ENCODE results near the gene MTR. TPM values are rescaled to one million over a fixed set of nuclear protein-coding genes. Genes with fewer than 3 reads are reported as not detected.

Gene MTR
- 20.0 and 25.9 TPM in 2 replicates for total RNA-seq (2014; rRNA removed; shearing (Covaris generic))
- 15.9 and 17.2 TPM in 2 replicates for polyA plus RNA-seq (2016; fragmentation: Nextera tagmentation; extraction: Ambion mirVana)

DNA sequence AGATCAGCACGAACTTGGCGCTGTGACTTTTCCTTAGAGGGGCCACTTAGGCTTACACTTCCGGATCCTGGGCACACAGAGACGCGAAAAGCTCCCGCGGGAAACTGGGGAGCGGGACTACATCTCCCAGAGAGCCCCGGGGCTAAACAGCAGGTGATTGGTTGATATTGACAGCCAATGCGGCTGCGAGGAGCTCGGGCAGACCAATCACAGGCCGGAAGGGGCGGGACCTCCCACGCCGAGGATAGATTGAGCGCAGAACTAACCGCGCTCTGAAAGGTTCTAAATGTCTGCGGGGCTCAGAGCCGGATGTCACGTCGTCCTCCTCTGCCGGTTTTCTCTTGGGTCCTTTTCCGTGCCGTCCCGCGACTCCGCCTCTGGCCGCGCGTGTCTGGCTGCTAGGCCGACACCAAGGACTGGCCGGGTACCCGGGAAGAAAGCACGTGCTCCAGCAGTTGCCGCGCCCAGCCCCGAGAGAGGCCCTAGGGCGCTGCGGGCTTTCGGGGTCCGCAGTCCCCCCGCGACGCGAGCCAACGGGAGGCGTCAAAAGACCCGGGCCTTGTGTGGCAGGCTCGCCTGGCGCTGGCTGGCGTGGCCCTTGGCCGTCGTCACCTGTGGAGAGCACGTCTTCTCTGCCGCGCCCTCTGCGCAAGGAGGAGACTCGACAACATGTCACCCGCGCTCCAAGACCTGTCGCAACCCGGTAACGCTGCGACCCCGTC is at the start of gene MTR:
MTR (plus strand) TSS at position 258 of the 722 bp plus-strand sequence; CDS start at position 670, 412 bp downstream.
- H3K9me3 ChIP-seq (ENCODE audit: low read depth) = no peaks in the 10 kb centered on the region
- no peaks in the 10 kb centered on the region for H3K9me2 ChIP-seq (ENCODE audit: insufficient read depth)
- H3K27ac ChIP-seq = peak within 1 kb of the TSS; percentile 84
- no peaks in the 10 kb centered on the region for H3F3A ChIP-seq (ENCODE audit: insufficient read depth)
- H3K36me3 ChIP-seq (ENCODE audit: low read depth) = no peaks in the 10 kb centered on the region
- WGBS, 2 experiments (ENCODE audit: low coverage in 1 of 2, low lambda C conversion rate in 2 of 2, missing lambda C conversion rate in 2 of 2) = 1 to 2% methylated on average over 60 to 63 of the region's 67 CpGs
- H3K4me1 ChIP-seq (ENCODE audit: insufficient read depth) = peaks cover 11% of the 10 kb centered on the region
- TF ChIP-seq EZH2phosphoT487 (IDR thresholded peaks at IDR 0.05; ENCODE audit: insufficient read depth, low read depth) (no peak), EZH2 (IDR thresholded peaks at IDR 0.05; ENCODE audit: insufficient read depth, poor library complexity, severe bottlenecking) (no peak)
- H4K20me1 ChIP-seq (ENCODE audit: insufficient read depth) = no peaks in the 10 kb centered on the region
- H3K4me2 ChIP-seq (ENCODE audit: unreplicated experiment) = peak within 1 kb of the TSS; percentile 96
- H3K9ac ChIP-seq = peak within 1 kb of the TSS; percentile 93
- H3K79me2 ChIP-seq (ENCODE audit: insufficient read depth) = peaks cover 48% of the 10 kb centered on the region
- in situ Hi-C loops (cut with MboI) = no loop called here
- peak; percentile 99 for DNase-seq
- no peaks in the 10 kb centered on the region for H3K27me3 ChIP-seq (replicated peaks; ENCODE audit: insufficient read depth)
- peak within 1 kb of the TSS; percentile 88 for H3K4me3 ChIP-seq
- H2AFZ ChIP-seq = peak within 1 kb of the TSS; percentile 93

DNA sequence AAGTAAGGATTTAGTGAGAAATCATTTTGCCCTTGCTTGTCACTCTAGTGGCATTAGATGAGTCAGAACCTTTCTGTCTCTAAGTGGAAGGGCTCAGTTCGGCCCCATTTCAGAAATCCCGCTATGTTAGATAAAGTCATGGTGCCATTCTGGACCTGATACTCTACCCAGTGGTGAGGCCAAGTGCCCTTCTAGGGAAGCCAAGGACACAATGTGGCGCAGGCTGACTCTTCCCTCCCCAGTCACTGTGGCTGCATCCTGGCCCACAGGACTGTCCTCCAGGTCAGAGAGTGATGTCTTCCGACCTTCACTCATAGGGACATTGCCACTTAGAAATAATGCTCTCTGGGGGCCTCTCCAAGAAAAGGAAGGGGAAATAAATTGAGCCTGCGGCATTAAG is 48.3 kb upstream of the MTR start:
- no peak for TF ChIP-seq EZH2phosphoT487 (IDR thresholded peaks at IDR 0.05; ENCODE audit: insufficient read depth, low read depth)
- TF ChIP-seq EZH2 (IDR thresholded peaks at IDR 0.05; ENCODE audit: insufficient read depth, poor library complexity, severe bottlenecking) = no peak
- Histone ChIP-seq H2AFZ (no peak overlapping the region), H3F3A (ENCODE audit: insufficient read depth) (no peaks in the 10 kb centered on the region), H3K27ac (no peak overlapping the region), H3K4me2 (ENCODE audit: unreplicated experiment) (no peak overlapping the region), H4K20me1 (ENCODE audit: insufficient read depth) (no peaks in the 10 kb centered on the region), H3K27me3 (replicated peaks; ENCODE audit: insufficient read depth) (no peaks in the 10 kb centered on the region), H3K4me1 (ENCODE audit: insufficient read depth) (no peaks in the 10 kb centered on the region), H3K9ac (no peak overlapping the region), H3K4me3 (no peak overlapping the region), H3K9me3 (ENCODE audit: low read depth) (no peaks in the 10 kb centered on the region), H3K36me3 (ENCODE audit: low read depth) (no peaks in the 10 kb centered on the region), H3K79me2 (ENCODE audit: insufficient read depth) (no peaks in the 10 kb centered on the region), H3K9me2 (ENCODE audit: insufficient read depth) (no peaks in the 10 kb centered on the region)
- in situ Hi-C loops (cut with MboI) = loop anchor here (25.0 kb wide), 1 partner anchor 816 kb away; no protein-coding TSS in a partner anchor
- no peak for DNase-seq
- WGBS, 2 experiments (ENCODE audit: low coverage in 1 of 2, low lambda C conversion rate in 2 of 2, missing lambda C conversion rate in 2 of 2) = 73 to 76% methylated on average over 5 of the region's 5 CpGs

DNA sequence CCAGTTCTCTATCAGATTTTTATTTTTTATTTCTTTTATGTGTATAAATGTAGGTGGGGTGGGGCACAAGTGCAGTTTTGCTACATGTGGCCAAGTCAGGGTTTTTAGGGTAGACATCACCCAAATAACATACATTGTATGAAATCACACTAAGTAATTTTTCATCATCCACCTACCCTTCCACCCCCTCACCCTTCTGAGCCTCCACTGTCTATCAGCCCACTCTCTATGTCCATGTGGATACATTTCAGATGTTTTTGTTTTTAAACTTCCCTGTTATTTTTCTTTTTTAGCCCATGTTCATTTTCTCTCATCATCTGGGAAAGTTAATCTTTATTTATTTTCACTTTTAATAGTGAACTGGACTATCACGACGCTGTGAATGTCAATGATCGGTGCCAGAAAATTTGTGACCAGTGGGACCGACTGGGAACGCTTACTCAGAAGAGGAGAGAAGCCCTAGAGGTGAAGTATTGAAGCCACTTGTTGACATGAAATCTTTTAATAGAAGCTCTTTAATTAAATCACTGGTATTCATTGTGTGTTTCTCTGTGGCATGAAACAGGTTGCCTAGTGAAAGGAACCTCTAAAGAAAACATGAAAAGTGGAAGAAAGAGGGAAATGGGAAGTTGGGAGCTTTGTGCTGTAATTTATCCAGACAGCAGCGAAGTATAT is 47.6 kb upstream of the MTR start:
- Histone ChIP-seq H3K27me3 (replicated peaks; ENCODE audit: insufficient read depth) (no peaks in the 10 kb centered on the region), H3K36me3 (ENCODE audit: low read depth) (no peaks in the 10 kb centered on the region), H3K9ac (no peak overlapping the region), H4K20me1 (ENCODE audit: insufficient read depth) (no peaks in the 10 kb centered on the region), H3F3A (ENCODE audit: insufficient read depth) (no peaks in the 10 kb centered on the region), H3K4me2 (ENCODE audit: unreplicated experiment) (no peak overlapping the region), H3K4me1 (ENCODE audit: insufficient read depth) (no peaks in the 10 kb centered on the region), H3K9me2 (ENCODE audit: insufficient read depth) (no peaks in the 10 kb centered on the region), H3K9me3 (ENCODE audit: low read depth) (no peaks in the 10 kb centered on the region), H3K27ac (no peak overlapping the region), H3K4me3 (no peak overlapping the region), H3K79me2 (ENCODE audit: insufficient read depth) (no peaks in the 10 kb centered on the region), H2AFZ (no peak overlapping the region)
- 65 to 68% methylated on average over 6 of the region's 6 CpGs for WGBS, 2 experiments (ENCODE audit: low coverage in 1 of 2, low lambda C conversion rate in 2 of 2, missing lambda C conversion rate in 2 of 2)
- in situ Hi-C loops (cut with MboI) = loop anchor here (25.0 kb wide), 1 partner anchor 815 kb away; no protein-coding TSS in a partner anchor
- DNase-seq = no peak
- TF ChIP-seq EZH2 (IDR thresholded peaks at IDR 0.05; ENCODE audit: insufficient read depth, poor library complexity, severe bottlenecking) = no peak
- no peak for TF ChIP-seq EZH2phosphoT487 (IDR thresholded peaks at IDR 0.05; ENCODE audit: insufficient read depth, low read depth)

- Histone ChIP-seq H3K79me2 (ENCODE audit: insufficient read depth) (no peaks in the 10 kb centered on the region), H3K27ac (no peak overlapping the region), H2AFZ (no peak overlapping the region), H3K9ac (no peak overlapping the region), H4K20me1 (ENCODE audit: insufficient read depth) (no peaks in the 10 kb centered on the region), H3K27me3 (replicated peaks; ENCODE audit: insufficient read depth) (no peaks in the 10 kb centered on the region), H3F3A (ENCODE audit: insufficient read depth) (no peaks in the 10 kb centered on the region), H3K9me3 (ENCODE audit: low read depth) (no peaks in the 10 kb centered on the region), H3K4me2 (ENCODE audit: unreplicated experiment) (no peak overlapping the region), H3K36me3 (ENCODE audit: low read depth) (no peaks in the 10 kb centered on the region), H3K4me3 (no peak overlapping the region), H3K4me1 (ENCODE audit: insufficient read depth) (no peaks in the 10 kb centered on the region), H3K9me2 (ENCODE audit: insufficient read depth) (no peaks in the 10 kb centered on the region)
- WGBS, 2 experiments (ENCODE audit: low coverage in 1 of 2, low lambda C conversion rate in 2 of 2, missing lambda C conversion rate in 2 of 2) = 45 to 50% methylated on average over 5 of the region's 5 CpGs
- no peak for TF ChIP-seq EZH2phosphoT487 (IDR thresholded peaks at IDR 0.05; ENCODE audit: insufficient read depth, low read depth)
- no peak for TF ChIP-seq EZH2 (IDR thresholded peaks at IDR 0.05; ENCODE audit: insufficient read depth, poor library complexity, severe bottlenecking)
- peak; percentile 6 for DNase-seq
- in situ Hi-C loops (cut with MboI) = loop anchor here (25.0 kb wide), 1 partner anchor 814 kb away; no protein-coding TSS in a partner anchor
Measured at GRCh38 chr1:236748268-236748870, 46.7 kb upstream of the MTR start.
